Neuronal stem cell (in vitro differentiated cells): ENCODE data around the gene INTS3.

Source experiments
- DNase-seq: peaks from one replicate; pipeline ENCODE4 v3.0.0-alpha.2; 2013; ENCODE audit warnings: low spot score
- H2AFZ ChIP-seq: one replicate; pipeline ENCODE4 v1.6.1; 2013; ENCODE audit warnings: mild to moderate bottlenecking, low read length, inconsistent platforms
- H2AK5ac ChIP-seq: 2 replicates; pipeline ENCODE4 v1.6.1; 2013; ENCODE audit warnings: low read depth, mild to moderate bottlenecking, inconsistent platforms, low read length, moderate library complexity, mixed read lengths
- H2BK120ac ChIP-seq: 2 replicates; pipeline ENCODE4 v1.6.1; 2013; ENCODE audit warnings: low read depth, mild to moderate bottlenecking, inconsistent platforms, low read length, moderate library complexity, mixed read lengths
- H2BK12ac ChIP-seq: one replicate; pipeline ENCODE4 v1.6.1; 2013; ENCODE audit warnings: low read length, inconsistent platforms
- H2BK15ac ChIP-seq: 2 replicates; pipeline ENCODE4 v1.6.1; 2013; ENCODE audit warnings: mild to moderate bottlenecking, low read length, inconsistent platforms, mixed read lengths
- H2BK5ac ChIP-seq: one replicate; pipeline ENCODE4 v1.6.1; 2013; ENCODE audit warnings: inconsistent platforms, mild to moderate bottlenecking, low read length, moderate library complexity
- H3K14ac ChIP-seq: one replicate; pipeline ENCODE4 v1.6.1; 2013; ENCODE audit warnings: low read length, inconsistent platforms
- H3K18ac ChIP-seq: 2 replicates; pipeline ENCODE4 v1.6.1; 2013; ENCODE audit warnings: low read length, inconsistent platforms
- H3K23ac ChIP-seq: 2 replicates; pipeline ENCODE4 v1.6.1; 2013; ENCODE audit warnings: low read depth, mild to moderate bottlenecking, mixed read lengths, low read length, inconsistent platforms; ENCODE audit not compliant: poor library complexity
- H3K27ac ChIP-seq: replicated peaks from 3 replicates; pipeline ENCODE4 v1.5.1; 2013; ENCODE audit warnings: low read length, inconsistent platforms
- H3K27me3 ChIP-seq, 3 experiments: 2 replicates each; pipeline ENCODE4 v1.6.1; 2013; ENCODE audit warnings: low read length in 3 of 3, mild to moderate bottlenecking in 2 of 3, inconsistent platforms in 1 of 3, low read depth in 1 of 3, mixed read lengths in 1 of 3, moderate library complexity in 1 of 3; ENCODE audit not compliant: control insufficient read depth in 3 of 3, insufficient read depth in 3 of 3
- H3K36me3 ChIP-seq, 2 donors: replicated peaks in 1 of 2; 2 replicates each; pipeline ENCODE4 v1.6.1; 2013; ENCODE audit warnings: low read length in 2 of 2; ENCODE audit not compliant: control insufficient read depth in 2 of 2, insufficient read depth in 2 of 2
- H3K4ac ChIP-seq: 2 replicates; pipeline ENCODE4 v1.6.1; 2013; ENCODE audit warnings: inconsistent platforms, mild to moderate bottlenecking, low read length, moderate library complexity
- H3K4me1 ChIP-seq, 2 donors: 1 replicate in 1 of 2; 2 replicates in 1 of 2; pipeline ENCODE4 v1.6.1; 2013; ENCODE audit warnings: low read length in 2 of 2, low read depth in 1 of 2; ENCODE audit not compliant: control insufficient read depth in 2 of 2, insufficient read depth in 1 of 2
- H3K4me2 ChIP-seq: one replicate; pipeline ENCODE4 v1.6.1; 2013; ENCODE audit warnings: mild to moderate bottlenecking, low read length, inconsistent platforms; ENCODE audit not compliant: insufficient read depth, poor library complexity, severe bottlenecking
- H3K4me3 ChIP-seq, 2 donors: 2 replicates each; pipeline ENCODE4 v1.5.1; 2013; ENCODE audit warnings: low read length in 2 of 2, mild to moderate bottlenecking in 2 of 2, inconsistent platforms in 1 of 2, moderate library complexity in 1 of 2
- H3K79me1 ChIP-seq: one replicate; pipeline ENCODE4 v1.6.1; 2013; ENCODE audit warnings: low read depth, mild to moderate bottlenecking, inconsistent platforms, low read length, moderate library complexity
- H3K9ac ChIP-seq: one replicate; pipeline ENCODE4 v1.6.1; 2013; ENCODE audit warnings: mild to moderate bottlenecking, low read depth, low read length, inconsistent platforms; ENCODE audit not compliant: poor library complexity
- H3K9me3 ChIP-seq, 2 donors: replicated peaks in 1 of 2; 2 replicates each; pipeline versions ENCODE3 to v1.6.1; 2013; ENCODE audit warnings: low read length in 2 of 2, mild to moderate bottlenecking in 2 of 2, inconsistent platforms in 1 of 2, low read depth in 1 of 2, mixed read lengths in 1 of 2, moderate library complexity in 1 of 2; ENCODE audit not compliant: control insufficient read depth in 2 of 2, insufficient read depth in 1 of 2
- H4K8ac ChIP-seq: one replicate; pipeline ENCODE4 v1.6.1; 2013; ENCODE audit warnings: low read depth, mild to moderate bottlenecking, inconsistent platforms, low read length, moderate library complexity
- H4K91ac ChIP-seq: one replicate; pipeline ENCODE4 v1.6.1; 2013; ENCODE audit warnings: low read length, low read depth, mild to moderate bottlenecking, inconsistent platforms; ENCODE audit not compliant: poor library complexity
- WGBS, 2 donors: extraction: QIAGEN DNeasy Blood & Tissue Kit; methylation state at CpG; one replicate each; pipeline ENCODE4 v1.1.7; 2013; ENCODE audit warnings: missing lambda C conversion rate in 2 of 2, mixed read lengths in 1 of 2; ENCODE audit not compliant: insufficient read length in 2 of 2, insufficient replicate concordance in 1 of 2; ENCODE audit errors: extremely low coverage in 2 of 2; 5-methylcytosine and 5-hydroxymethylcytosine counted together

Gene INTS3

GRCh38 chr1:153801786-153802697, 74.2 kb downstream of the INTS3 start:
- Histone ChIP-seq H3K23ac (peak overlapping the region; percentile 13), H3K79me1 (no peaks in the 10 kb centered on the region), H3K27ac (no peak overlapping the region), H3K4me2 (no peak overlapping the region), H2BK15ac (no peak overlapping the region), H3K18ac (no peak overlapping the region), H2BK120ac (no peak overlapping the region), H3K9ac (no peak overlapping the region), H2AFZ (no peak overlapping the region), H4K8ac (no peak overlapping the region), H3K4me1 (peaks cover 0 to under 1% of the 10 kb centered on the region in 2 donors), H3K27me3 (peaks cover 0 to 2% (median 0%) of the 10 kb centered on the region in 3 experiments), H3K4ac (no peak overlapping the region), H3K36me3 (peaks cover 13 to 69% of the 10 kb centered on the region in 2 donors), H4K91ac (no peak overlapping the region), H3K14ac (no peak overlapping the region), H2BK5ac (no peak overlapping the region), H3K9me3 (no peaks in the 10 kb centered on the region), H2AK5ac (no peak overlapping the region), H3K4me3 (peak overlapping the region in 1 of 2 donors; percentile 11), H2BK12ac (no peak overlapping the region)
- no peak for DNase-seq
- no CpG with 5 or more reads among the region's 7 CpGs for WGBS, 2 donors

DNA sequence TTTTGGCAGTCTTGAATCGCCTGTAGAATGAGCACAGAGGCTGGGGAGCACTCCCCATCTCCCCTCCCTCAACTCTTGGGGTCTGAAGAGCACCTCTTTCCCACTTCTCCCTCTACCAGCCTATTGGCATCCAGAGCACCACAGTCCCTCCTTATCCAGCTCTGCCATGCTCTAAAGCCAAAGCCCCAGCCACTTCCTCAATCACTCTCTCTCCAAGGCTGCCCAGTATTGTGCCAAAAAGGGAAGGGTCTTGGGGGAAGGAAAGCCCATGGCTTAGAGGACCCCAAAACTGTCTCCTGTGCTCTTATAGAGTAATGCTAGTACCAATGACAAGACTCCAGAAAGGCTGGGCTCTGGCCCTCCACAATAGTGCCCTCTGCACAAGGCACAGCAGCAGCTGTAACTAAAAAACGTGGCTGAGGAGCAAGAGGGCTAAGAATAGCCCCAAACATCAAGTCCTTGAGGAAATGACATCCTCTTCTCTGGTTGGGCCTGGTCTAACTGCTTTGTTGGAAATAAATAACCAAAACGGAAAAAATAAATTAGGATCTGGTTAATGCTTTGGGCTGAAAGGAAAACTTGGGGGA, 75.7 kb downstream of the INTS3 start:
- no peak overlapping the region for H2BK5ac ChIP-seq
- H3K79me1 ChIP-seq: no peaks in the 10 kb centered on the region
- no peak overlapping the region for H2BK15ac ChIP-seq
- peaks cover 21 to 73% of the 10 kb centered on the region in 2 donors for H3K36me3 ChIP-seq
- H2AK5ac ChIP-seq: no peak overlapping the region
- no peak overlapping the region for H2BK12ac ChIP-seq
- no CpG with 5 or more reads among the region's 3 CpGs for WGBS, 2 donors
- H3K18ac ChIP-seq: no peak overlapping the region
- H2AFZ ChIP-seq: no peak overlapping the region
- H3K4me3 ChIP-seq: no peak overlapping the region
- no peak overlapping the region for H3K23ac ChIP-seq
- no peaks in the 10 kb centered on the region for H3K4me1 ChIP-seq
- H3K4ac ChIP-seq: no peak overlapping the region
- H3K9ac ChIP-seq: no peak overlapping the region
- H3K27me3 ChIP-seq: no peaks in the 10 kb centered on the region
- no peak overlapping the region for H3K27ac ChIP-seq
- DNase-seq: no peak
- no peak overlapping the region for H4K91ac ChIP-seq
- H3K9me3 ChIP-seq: no peaks in the 10 kb centered on the region
- H2BK120ac ChIP-seq: no peak overlapping the region
- no peak overlapping the region for H3K4me2 ChIP-seq
- H4K8ac ChIP-seq: no peak overlapping the region
- no peak overlapping the region for H3K14ac ChIP-seq

GRCh38 chr1:153804112-153804511, 76.3 kb downstream of the INTS3 start:
- no peak overlapping the region for H3K27ac ChIP-seq
- no peak overlapping the region for H4K91ac ChIP-seq
- DNase-seq: no peak
- no peak overlapping the region for H3K4ac ChIP-seq
- no peak overlapping the region for H3K23ac ChIP-seq
- H3K14ac ChIP-seq: no peak overlapping the region
- H3K4me1 ChIP-seq: no peaks in the 10 kb centered on the region
- H3K4me2 ChIP-seq: no peak overlapping the region
- no peak overlapping the region for H2BK15ac ChIP-seq
- H3K79me1 ChIP-seq: no peaks in the 10 kb centered on the region
- no peak overlapping the region for H2BK12ac ChIP-seq
- no peak overlapping the region for H2AK5ac ChIP-seq
- H2BK5ac ChIP-seq: no peak overlapping the region
- H3K9me3 ChIP-seq: no peaks in the 10 kb centered on the region
- no peak overlapping the region for H4K8ac ChIP-seq
- WGBS, 2 donors: no CpG with 5 or more reads among the region's 2 CpGs
- no peaks in the 10 kb centered on the region for H3K27me3 ChIP-seq
- peaks cover 24 to 73% of the 10 kb centered on the region in 2 donors for H3K36me3 ChIP-seq
- no peak overlapping the region for H3K18ac ChIP-seq
- no peak overlapping the region for H2BK120ac ChIP-seq
- no peak overlapping the region for H3K9ac ChIP-seq
- H3K4me3 ChIP-seq: no peak overlapping the region
- H2AFZ ChIP-seq: no peak overlapping the region

- no peak overlapping the region for H2BK12ac ChIP-seq
- no peak for DNase-seq
- H4K8ac ChIP-seq: no peak overlapping the region
- H3K79me1 ChIP-seq: no peaks in the 10 kb centered on the region
- H3K27ac ChIP-seq: no peak overlapping the region
- H3K4me3 ChIP-seq: no peak overlapping the region
- no peak overlapping the region for H3K4me2 ChIP-seq
- no peak overlapping the region for H2BK5ac ChIP-seq
- no peak overlapping the region for H3K14ac ChIP-seq
- no peak overlapping the region for H2AK5ac ChIP-seq
- H3K36me3 ChIP-seq: peaks cover 24 to 73% of the 10 kb centered on the region in 2 donors
- no peak overlapping the region for H3K4ac ChIP-seq
- H4K91ac ChIP-seq: no peak overlapping the region
- H2BK15ac ChIP-seq: no peak overlapping the region
- H3K27me3 ChIP-seq: no peaks in the 10 kb centered on the region
- no peak overlapping the region for H2BK120ac ChIP-seq
- H3K9ac ChIP-seq: no peak overlapping the region
- H3K9me3 ChIP-seq: no peaks in the 10 kb centered on the region
- no CpG with 5 or more reads among the region's 5 CpGs for WGBS, 2 donors
- H3K18ac ChIP-seq: no peak overlapping the region
- no peaks in the 10 kb centered on the region for H3K4me1 ChIP-seq
- H2AFZ ChIP-seq: no peak overlapping the region
- H3K23ac ChIP-seq: no peak overlapping the region
These were observed 77.3 kb downstream of the INTS3 start for GRCh38 chr1:153805042-153805745.
